Memory B cell (primary cell): ENCODE data around the gene FARP1.
"Not testable (repeated sequence)": the region's sequence is repeated elsewhere in the genome, so short reads cannot be mapped to it uniquely, and the experiment has no call there.

ENCODE experiments used
- ATAC-seq: fragments of 150-1000 bp; cut with Tn5 transposase; 2 replicates; pipeline ENCODE4 v1.10.0; 2021; ENCODE audit warnings: low read depth, mild to moderate bottlenecking, moderate library complexity
- DNase-seq, 2 donors: peaks; one replicate each; pipeline ENCODE4 v3.0.0; 2022; ENCODE audit warnings: low spot score in 2 of 2
- H3K27ac Mint-ChIP-seq: one replicate; pipeline ENCODE4 v1.8.0; 2022; ENCODE audit warnings: mild to moderate bottlenecking, moderate library complexity, mixed read lengths
- H3K27me3 Mint-ChIP-seq: one replicate; pipeline ENCODE4 v1.8.0; 2022; ENCODE audit warnings: mixed read lengths
- H3K36me3 Mint-ChIP-seq: one replicate; pipeline ENCODE4 v1.8.0; 2022; ENCODE audit warnings: mild to moderate bottlenecking, mixed read lengths
- H3K4me1 Mint-ChIP-seq: one replicate; pipeline ENCODE4 v1.8.0; 2022; ENCODE audit warnings: mixed read lengths
- H3K4me3 Mint-ChIP-seq: one replicate; pipeline ENCODE4 v1.8.0; 2022; ENCODE audit warnings: mild to moderate bottlenecking, moderate library complexity, mixed read lengths
- H3K9me3 Mint-ChIP-seq: one replicate; pipeline ENCODE4 v1.8.0; 2022; ENCODE audit warnings: mixed read lengths

The FARP1 gene

DNA sequence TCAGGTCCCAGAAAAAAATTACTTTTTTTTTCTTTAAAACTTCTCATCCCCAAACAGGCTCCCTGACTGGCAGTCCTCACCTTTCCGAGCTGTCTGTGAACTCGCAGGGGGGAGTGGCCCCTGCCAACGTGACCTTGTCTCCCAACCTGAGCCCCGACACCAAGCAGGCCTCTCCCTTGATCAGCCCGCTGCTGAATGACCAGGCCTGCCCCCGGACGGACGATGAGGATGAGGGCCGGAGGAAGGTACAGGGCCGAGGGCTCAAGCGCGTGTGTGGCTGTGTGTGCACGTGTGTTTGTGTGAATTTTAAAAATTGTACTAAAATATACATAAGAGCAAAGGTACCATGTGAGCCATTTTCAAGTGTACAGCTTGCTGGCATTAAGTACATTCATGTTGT, 266.4 kb downstream of the FARP1 start:
- Mint-ChIP-seq H3K9me3 (no peaks in the 10 kb centered on the region), H3K4me3 (no peak overlapping the region), H3K36me3 (no peaks in the 10 kb centered on the region), H3K27ac (no peak overlapping the region), H3K27me3 (peaks cover 18% of the 10 kb centered on the region), H3K4me1 (peaks cover 6% of the 10 kb centered on the region)
- DNase-seq: no peak
- no peak for ATAC-seq

DNA sequence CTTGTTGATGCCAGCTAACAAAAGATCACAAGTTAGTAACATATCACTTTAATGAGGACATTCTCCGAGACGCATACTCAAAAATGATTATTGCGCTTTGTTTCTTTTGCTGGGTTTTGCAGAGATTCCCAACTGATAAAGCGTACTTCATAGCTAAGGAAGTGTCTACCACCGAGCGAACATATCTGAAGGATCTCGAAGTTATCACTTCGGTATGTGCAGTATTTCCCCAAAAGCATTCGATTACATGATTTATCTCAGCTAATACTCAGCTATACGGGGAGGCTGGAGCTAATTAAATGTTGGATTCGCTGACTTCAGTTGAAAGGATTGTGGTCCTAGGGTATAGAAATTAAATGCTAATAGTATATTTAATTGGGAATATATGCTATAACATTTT, 267.7 kb downstream of the FARP1 start:
- H3K4me3 Mint-ChIP-seq: no peak overlapping the region
- no peak overlapping the region for H3K27ac Mint-ChIP-seq
- ATAC-seq: no peak
- no peaks in the 10 kb centered on the region for H3K9me3 Mint-ChIP-seq
- peaks cover 18% of the 10 kb centered on the region for H3K27me3 Mint-ChIP-seq
- no peaks in the 10 kb centered on the region for H3K36me3 Mint-ChIP-seq
- no peak for DNase-seq
- H3K4me1 Mint-ChIP-seq: peaks cover 6% of the 10 kb centered on the region

DNA sequence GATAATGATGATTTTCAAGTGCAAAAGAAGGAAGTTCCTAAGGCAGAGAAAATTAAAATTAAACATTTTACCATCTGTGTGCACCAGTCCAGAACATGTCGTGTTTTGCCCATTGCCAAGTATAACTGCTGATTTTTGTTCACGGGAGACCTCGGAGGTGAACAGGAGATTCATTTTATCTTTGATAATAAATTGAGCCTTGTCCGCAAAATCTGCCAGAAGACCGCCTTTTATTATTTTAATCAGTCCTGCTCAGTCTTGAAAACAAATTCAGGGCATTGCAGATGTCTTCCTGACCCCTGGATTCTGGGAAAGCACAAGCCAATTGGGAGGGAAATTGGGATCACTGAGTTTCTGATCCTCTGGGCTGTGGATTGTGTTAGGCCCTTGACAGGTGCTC, 268.1 kb downstream of the FARP1 start:
- H3K4me3 Mint-ChIP-seq: no peak overlapping the region
- no peak for DNase-seq
- H3K9me3 Mint-ChIP-seq: no peaks in the 10 kb centered on the region
- ATAC-seq: no peak
- H3K4me1 Mint-ChIP-seq: peaks cover 6% of the 10 kb centered on the region
- no peaks in the 10 kb centered on the region for H3K36me3 Mint-ChIP-seq
- H3K27ac Mint-ChIP-seq: no peak overlapping the region
- peaks cover 18% of the 10 kb centered on the region for H3K27me3 Mint-ChIP-seq

DNA sequence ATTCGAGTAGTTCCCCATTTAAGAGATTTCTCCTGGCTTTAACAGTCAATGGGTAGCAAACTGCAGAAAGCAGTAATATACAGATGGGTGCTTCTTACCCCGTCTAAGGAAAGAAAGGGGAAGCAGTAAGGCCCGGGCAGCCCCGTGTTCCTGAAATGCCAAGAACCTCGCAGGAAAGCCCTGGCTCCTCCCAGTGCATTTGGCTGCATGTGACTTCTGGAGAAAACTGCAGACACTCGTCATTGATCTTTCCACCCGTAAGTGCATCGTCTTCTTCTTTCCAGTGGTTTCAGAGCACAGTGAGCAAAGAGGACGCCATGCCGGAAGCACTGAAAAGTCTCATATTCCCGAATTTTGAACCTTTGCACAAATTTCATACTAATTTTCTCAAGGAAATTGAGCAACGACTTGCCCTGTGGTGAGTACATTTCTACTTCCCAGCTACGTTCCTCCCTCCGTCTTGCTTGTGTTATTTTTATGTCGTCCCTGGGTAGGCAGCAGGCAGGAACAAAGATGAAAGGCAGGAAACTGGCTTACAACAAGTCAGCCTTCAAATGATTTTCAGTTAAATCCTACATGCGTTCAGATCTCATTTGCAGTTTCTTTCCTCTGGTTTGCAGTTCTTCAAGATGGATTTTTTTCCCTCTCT, 268.8 kb downstream of the FARP1 start:
- ATAC-seq: no peak
- Mint-ChIP-seq H3K27me3 (peaks cover 18% of the 10 kb centered on the region), H3K4me3 (peak overlapping the region; percentile 0), H3K36me3 (no peaks in the 10 kb centered on the region), H3K27ac (no peak overlapping the region), H3K4me1 (peaks cover 6% of the 10 kb centered on the region), H3K9me3 (peaks cover under 1% of the 10 kb centered on the region)
- no peak for DNase-seq

DNA sequence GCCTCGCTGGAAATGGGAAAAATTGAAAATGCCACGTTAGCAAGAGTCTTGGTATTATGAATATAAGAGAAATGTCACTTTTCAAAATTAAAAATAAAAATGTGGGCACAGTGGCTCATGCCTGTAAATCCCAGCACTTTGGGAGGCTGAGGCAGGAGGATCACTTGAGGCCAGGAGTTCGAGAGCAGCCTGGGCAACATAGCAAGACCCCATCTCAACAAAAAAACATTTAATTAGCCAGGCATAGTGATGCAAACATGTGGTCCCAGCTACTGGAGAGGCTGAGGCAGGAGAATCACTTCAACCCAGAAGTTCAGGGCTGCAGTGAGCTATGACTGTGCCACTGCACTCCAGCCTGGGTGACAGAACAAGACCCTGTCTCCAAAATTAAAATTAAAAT, 270.4 kb downstream of the FARP1 start:
- peaks cover 22% of the 10 kb centered on the region for H3K27me3 Mint-ChIP-seq
- not testable (repeated sequence) for H3K4me1 Mint-ChIP-seq, H3K36me3 Mint-ChIP-seq, H3K27ac Mint-ChIP-seq, H3K4me3 Mint-ChIP-seq, ATAC-seq, H3K9me3 Mint-ChIP-seq, DNase-seq

DNA sequence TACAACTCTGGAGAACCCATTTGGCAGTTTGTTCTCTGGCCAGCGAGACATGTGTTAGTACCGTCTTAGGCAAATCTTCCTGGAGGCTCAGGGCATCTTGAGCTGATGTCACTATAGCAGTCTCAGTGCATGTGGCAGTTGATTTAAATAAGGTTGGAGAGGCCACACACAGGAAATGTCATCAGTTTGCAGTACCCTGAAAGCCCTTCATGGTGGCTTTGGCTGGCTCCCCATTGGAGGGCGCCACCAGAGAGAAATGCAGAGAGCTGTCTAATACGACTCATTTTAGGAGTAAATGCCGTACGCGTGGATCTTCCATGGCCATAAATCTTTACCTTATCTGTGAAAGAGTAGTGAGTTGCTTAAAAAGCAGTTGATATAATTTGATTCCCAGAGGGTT, 270.9 kb downstream of the FARP1 start:
- Mint-ChIP-seq H3K27me3 (peaks cover 20% of the 10 kb centered on the region), H3K4me3 (no peak overlapping the region)
- ATAC-seq: no peak

DNA sequence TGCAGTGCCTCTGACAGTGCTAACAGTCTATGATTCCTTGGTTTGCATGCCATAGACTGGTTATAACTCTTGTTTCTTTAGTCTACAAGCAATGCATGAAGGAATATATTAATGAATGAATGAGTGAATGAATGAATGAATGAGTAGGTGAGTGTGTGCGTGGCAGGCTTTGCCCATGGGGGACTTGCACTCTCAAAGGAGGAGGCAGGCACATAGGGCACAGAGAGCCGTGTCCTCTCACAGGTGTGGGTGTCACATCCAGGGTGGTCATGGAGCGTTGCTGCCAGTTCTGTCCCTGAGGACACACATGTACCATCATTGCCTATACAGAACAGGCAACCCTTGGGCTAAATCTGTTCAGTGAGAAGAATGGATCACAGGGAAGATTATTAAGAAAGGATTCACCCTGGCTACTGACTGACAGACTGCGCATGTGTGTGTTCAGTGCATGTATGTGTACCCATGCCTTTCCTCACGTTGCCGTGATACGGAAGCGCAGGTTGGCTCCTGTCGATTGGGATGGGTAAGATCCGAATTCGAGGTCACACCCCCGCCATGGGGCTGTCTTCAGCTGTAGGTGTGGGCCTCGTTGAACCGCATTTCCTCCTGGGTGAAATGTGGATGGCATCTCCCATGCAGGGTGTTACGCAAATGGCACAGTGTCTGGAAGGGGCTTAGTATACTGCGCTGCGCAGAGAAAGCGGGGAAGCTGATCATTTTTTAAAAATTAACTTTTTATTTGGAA, 272.6 kb downstream of the FARP1 start:
- ATAC-seq (no peak), DNase-seq (no peak)
- H3K27me3 Mint-ChIP-seq: peaks cover 14% of the 10 kb centered on the region

More for the DNA sequence above, 270.9 kb downstream of the FARP1 start:
- Mint-ChIP-seq H3K27ac (no peak overlapping the region), H3K36me3 (peaks cover 3% of the 10 kb centered on the region), H3K4me1 (peaks cover 6% of the 10 kb centered on the region), H3K9me3 (peaks cover 4% of the 10 kb centered on the region)
- DNase-seq: no peak

DNA sequence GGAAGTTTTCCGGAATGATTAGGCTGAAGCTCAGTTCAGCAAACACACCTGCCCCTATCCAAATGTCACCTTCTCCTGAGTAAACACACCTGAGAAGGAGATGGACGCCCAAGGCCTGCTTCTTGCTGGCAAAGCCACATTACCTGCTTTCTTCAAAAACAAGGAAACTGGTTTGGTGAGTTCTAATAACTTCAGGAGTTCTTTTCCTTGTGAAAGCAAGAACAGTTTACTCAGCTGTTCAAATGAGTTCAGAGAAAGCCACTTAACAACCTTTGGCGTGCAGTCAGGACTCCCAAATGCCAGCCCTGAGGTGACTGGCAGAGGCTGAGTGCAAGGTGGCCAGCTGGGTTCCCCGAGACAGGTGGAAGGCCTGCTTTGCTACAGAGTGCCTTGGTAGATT, 273.5 kb downstream of the FARP1 start:
- H3K9me3 Mint-ChIP-seq: peaks cover 4% of the 10 kb centered on the region
- peaks cover 3% of the 10 kb centered on the region for H3K36me3 Mint-ChIP-seq
- no peak for DNase-seq
- no peak overlapping the region for H3K4me3 Mint-ChIP-seq
- no peak overlapping the region for H3K27ac Mint-ChIP-seq
- H3K4me1 Mint-ChIP-seq: peaks cover 6% of the 10 kb centered on the region
- ATAC-seq: no peak
- H3K27me3 Mint-ChIP-seq: peaks cover 12% of the 10 kb centered on the region

More for the DNA sequence above, 272.6 kb downstream of the FARP1 start:
- Mint-ChIP-seq H3K4me1 (peaks cover 6% of the 10 kb centered on the region), H3K36me3 (peaks cover 3% of the 10 kb centered on the region), H3K4me3 (no peak overlapping the region), H3K27ac (no peak overlapping the region), H3K9me3 (peaks cover 4% of the 10 kb centered on the region)

DNA sequence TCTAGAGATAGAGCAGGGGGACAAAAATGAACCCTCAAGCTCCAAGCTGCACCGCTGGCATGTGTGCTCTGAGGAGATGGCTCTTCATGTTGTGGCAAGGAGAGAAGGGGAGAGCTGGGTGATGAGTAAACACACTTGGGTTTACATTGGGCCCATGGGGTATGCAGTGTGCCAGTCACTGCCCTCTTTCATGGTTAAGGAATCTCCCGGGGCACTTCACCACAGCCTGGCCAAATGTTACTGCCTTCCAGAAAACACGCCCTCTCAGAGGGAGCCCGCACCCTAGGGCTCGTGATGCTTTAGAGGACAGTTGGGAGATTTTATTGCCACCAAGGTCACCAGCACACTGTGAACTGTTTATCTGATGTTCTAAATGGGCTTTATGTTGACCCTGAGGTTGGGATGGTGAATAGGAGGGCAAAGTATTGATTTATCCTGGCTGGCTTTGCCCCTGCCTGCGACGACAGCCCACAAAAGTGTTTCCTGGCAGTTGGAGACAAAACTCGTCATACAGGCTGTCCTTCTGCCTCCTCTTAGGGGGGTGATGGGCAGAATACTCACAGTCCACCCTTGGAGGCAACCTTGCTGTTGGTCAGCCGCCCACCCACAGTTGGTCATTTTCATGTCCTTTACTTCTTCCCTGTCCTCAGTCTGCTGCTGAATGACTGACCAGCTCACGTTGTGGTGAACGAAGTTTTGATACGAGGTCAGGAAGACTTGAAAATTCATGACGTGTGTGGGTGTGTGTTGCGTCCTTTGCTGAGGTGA, 277.1 kb downstream of the FARP1 start:
- H3K27me3 Mint-ChIP-seq: peaks cover 10% of the 10 kb centered on the region
- no peak for DNase-seq
- H3K27ac Mint-ChIP-seq: no peak overlapping the region
- peaks cover 3% of the 10 kb centered on the region for H3K36me3 Mint-ChIP-seq
- ATAC-seq: no peak
- H3K4me1 Mint-ChIP-seq: no peaks in the 10 kb centered on the region
- H3K9me3 Mint-ChIP-seq: peaks cover 4% of the 10 kb centered on the region
- no peak overlapping the region for H3K4me3 Mint-ChIP-seq

DNA sequence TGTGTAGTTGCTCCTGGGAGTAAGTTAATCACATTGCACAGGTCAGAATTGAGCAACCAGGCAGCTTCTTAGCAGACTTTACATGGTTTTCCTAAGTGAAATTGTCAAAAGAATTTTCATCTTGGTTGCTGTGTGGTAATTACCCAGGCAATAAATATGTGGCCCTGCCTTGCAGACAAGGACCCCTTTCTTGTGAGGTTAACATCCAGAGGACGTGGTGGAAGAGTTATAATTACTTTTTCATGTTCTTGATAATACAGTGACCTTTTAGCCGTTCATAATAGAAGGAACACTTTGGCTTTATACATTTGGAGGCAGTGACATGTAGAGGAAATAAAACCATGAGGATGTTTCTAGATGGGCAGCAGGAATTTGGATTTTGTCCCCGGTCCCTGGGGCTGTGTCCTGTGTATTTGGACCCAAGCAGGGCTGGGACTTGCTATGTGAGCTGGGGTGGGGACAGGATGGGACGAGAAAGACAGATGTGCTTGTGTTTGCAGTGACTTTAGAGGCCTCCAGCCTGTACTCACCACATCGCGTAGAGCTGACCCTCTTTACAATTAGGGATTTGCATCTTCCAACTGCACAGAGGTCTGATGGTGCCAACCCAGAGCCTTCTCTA, 277.8 kb downstream of the FARP1 start:
- H3K36me3 Mint-ChIP-seq: peaks cover 3% of the 10 kb centered on the region
- H3K4me1 Mint-ChIP-seq: no peaks in the 10 kb centered on the region
- no peak overlapping the region for H3K4me3 Mint-ChIP-seq
- DNase-seq (no peak), ATAC-seq (no peak)
- no peak overlapping the region for H3K27ac Mint-ChIP-seq
- H3K27me3 Mint-ChIP-seq: peaks cover 10% of the 10 kb centered on the region
- peaks cover 4% of the 10 kb centered on the region for H3K9me3 Mint-ChIP-seq

DNA sequence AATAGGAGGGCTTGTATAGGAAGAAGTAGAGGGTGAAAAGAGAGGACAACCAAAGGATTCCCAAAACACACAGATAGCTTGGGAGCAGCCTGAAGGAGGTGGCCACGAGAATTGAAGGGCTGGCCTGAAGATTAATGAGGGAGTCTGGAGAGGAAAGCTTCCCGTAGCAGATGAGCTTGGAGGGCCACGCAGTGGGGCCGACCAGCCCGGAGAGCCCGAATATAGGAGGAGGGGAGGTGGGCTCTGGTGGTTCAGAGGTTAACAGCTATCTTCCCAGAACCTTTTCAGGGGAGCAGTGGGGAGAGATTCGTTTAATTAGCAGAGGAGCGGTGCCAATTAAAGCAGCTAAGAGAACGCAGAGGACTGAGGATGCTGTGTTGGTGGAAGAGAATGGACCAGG, 279.2 kb downstream of the FARP1 start:
- no peak overlapping the region for H3K27ac Mint-ChIP-seq
- DNase-seq (no peak), ATAC-seq (no peak)
- no peaks in the 10 kb centered on the region for H3K4me1 Mint-ChIP-seq
- H3K4me3 Mint-ChIP-seq: no peak overlapping the region
- H3K36me3 Mint-ChIP-seq: peaks cover under 1% of the 10 kb centered on the region
- H3K9me3 Mint-ChIP-seq: peaks cover under 1% of the 10 kb centered on the region
- H3K27me3 Mint-ChIP-seq: peaks cover 7% of the 10 kb centered on the region

DNA sequence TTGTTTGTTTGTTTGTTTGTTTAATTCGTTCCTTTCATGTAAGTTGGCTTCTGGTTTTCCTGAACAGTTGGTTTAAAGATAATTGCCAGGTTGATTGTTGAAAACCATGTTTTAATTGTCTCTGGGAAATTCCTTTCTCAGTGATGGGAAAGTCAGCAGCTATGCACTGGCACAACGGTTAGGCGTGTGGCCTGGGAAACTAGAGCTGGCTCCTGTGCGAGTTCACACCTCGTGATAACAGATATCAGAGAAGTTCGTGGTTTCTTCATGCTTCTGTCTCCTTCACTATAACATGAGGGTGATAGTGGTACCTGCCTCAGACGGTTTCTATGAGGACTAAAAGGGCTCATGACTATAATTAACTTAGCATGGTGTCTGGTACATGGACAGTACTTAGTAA, 280.5 kb downstream of the FARP1 start:
- ATAC-seq (no peak), DNase-seq (no peak)
- Mint-ChIP-seq H3K4me3 (no peak overlapping the region), H3K27me3 (peaks cover 8% of the 10 kb centered on the region), H3K9me3 (no peaks in the 10 kb centered on the region), H3K27ac (no peak overlapping the region), H3K4me1 (no peaks in the 10 kb centered on the region), H3K36me3 (no peaks in the 10 kb centered on the region)

DNA sequence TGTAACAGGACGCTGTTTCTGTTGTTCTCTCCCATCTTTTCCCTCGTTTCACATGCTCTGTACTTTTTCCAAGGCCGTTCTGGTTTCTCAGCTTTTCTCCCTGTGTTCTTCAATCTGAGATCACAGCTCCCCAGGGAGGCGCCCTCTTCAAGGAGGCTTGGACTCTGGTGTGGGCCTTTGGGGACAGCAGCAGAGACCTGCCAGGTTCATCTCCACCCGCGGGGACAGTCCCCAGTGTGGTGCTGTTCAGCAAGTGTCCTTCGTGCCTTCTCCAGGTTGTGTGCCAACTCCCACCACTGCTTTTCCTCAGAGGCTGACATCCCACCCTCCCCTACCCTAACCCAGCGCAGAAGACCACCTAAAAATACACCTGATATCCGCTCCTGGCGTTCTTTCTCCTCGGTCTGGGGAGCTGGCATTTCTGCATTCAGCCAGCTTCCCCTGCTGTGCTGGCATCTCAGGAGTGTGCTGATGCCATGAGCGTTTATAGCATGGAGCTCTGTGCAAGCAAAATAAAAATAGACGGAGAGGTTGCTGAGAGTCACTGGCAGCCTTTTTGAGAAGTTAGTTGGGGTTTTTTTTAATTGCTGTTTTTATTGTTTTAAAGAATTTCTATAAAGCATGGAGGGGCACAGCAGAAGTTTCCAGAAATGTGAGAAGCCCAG, 284.6 kb downstream of the FARP1 start:
- DNase-seq (no peak), ATAC-seq (no peak)
- Mint-ChIP-seq H3K27ac (no peak overlapping the region), H3K4me1 (no peaks in the 10 kb centered on the region), H3K4me3 (no peak overlapping the region), H3K36me3 (no peaks in the 10 kb centered on the region), H3K9me3 (no peaks in the 10 kb centered on the region), H3K27me3 (peaks cover 17% of the 10 kb centered on the region)
